Naive thymus-derived CD8-positive, alpha-beta T cell (primary cell): Measurements from ENCODE around the gene MED12. TPM values are rescaled to one million over a fixed set of nuclear protein-coding genes. Genes with fewer than 3 reads are reported as not detected.

Source experiments
- ATAC-seq, 2 donors: fragments of 150-1000 bp; cut with Tn5 transposase in 1 of 2; sonication (Bioruptor Pico), chemical (Tn5 transposase) in 1 of 2; 1 replicate in 1 of 2; 2 replicates in 1 of 2; pipeline ENCODE4 v1.10.0; 2021; ENCODE audit warnings: mild to moderate bottlenecking in 2 of 2, moderate library complexity in 2 of 2
- POLR2A ChIA-PET: fragments of 350-600 bp; sonication (Branson Sonifier 250); formaldehyde crosslinking; loops from one replicate; lab custom pipeline; 2021; ENCODE audit warnings: antibody characterized with exemption; lab: Charles Lee
- DNase-seq, 10 donors: peaks; one replicate each; pipeline versions ENCODE4 v3.0.0 to v3.0.0-alpha.2; 2020 to 2022
- H3K27ac Mint-ChIP-seq, 10 donors: one replicate each; pipeline ENCODE4 v1.8.0; 2020 to 2022; ENCODE audit warnings: mild to moderate bottlenecking in 10 of 10, mixed read lengths in 10 of 10, moderate library complexity in 4 of 10, inconsistent platforms in 1 of 10
- H3K27me3 Mint-ChIP-seq, 5 donors: one replicate each; pipeline ENCODE4 v1.8.0; 2021 to 2022; ENCODE audit warnings: mixed read lengths in 5 of 5
- H3K36me3 Mint-ChIP-seq, 3 donors: one replicate each; pipeline ENCODE4 v1.8.0; 2020 to 2022; ENCODE audit warnings: mixed read lengths in 3 of 3, mild to moderate bottlenecking in 2 of 3, inconsistent platforms in 1 of 3
- H3K4me1 Mint-ChIP-seq, 4 donors: one replicate each; pipeline ENCODE4 v1.8.0; 2021 to 2022; ENCODE audit warnings: mixed read lengths in 4 of 4
- H3K4me3 Mint-ChIP-seq, 10 donors: one replicate each; pipeline ENCODE4 v1.8.0; 2020 to 2022; ENCODE audit warnings: mild to moderate bottlenecking in 10 of 10, mixed read lengths in 10 of 10, moderate library complexity in 6 of 10, inconsistent platforms in 1 of 10
- H3K9me3 Mint-ChIP-seq, 9 donors: one replicate each; pipeline ENCODE4 v1.8.0; 2020 to 2022; ENCODE audit warnings: mixed read lengths in 9 of 9, mild to moderate bottlenecking in 3 of 9, inconsistent platforms in 1 of 9, moderate library complexity in 1 of 9
- polyA plus RNA-seq, 3 donors: library from polyadenylated mRNA; unstranded; fragments of 300-500 nt; fragmentation: Illumina TruSeq; gene quantifications; one replicate each; pipeline ENCODE4 v1.2.3, GENCODE V29; 2021
- total RNA-seq, 8 experiments: library from RNA in 2 of 8; stranded (reverse) in 2 of 8; gene quantifications; one replicate each; pipeline ENCODE4 v1.2.3 and lab custom pipeline; 2021 to 2026

The MED12 gene
- total and polyA plus RNA-seq, 5 experiments from 2014 or later, result 6.6 to 80.0 (median 17.0) TPM

DNA sequence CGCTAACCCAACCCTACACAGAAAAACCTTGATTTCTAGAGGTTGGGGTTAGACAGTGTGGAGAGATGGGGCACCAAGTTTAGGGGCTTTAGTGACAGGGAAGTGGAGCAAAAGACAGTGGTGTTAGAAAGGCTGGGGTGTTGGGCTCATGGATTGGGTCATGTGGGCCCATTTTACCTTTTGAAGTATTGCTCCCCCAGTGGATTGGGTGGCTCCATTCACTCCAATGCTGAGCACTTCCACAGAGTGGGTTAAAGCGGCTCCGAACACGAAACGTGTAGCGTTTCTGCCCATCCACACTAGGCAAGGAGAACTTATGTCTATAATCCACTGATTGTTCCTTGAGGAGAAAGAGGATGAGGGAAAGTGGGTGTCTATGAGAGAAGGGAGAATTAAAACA, 9.3 kb upstream of the MED12 start:
- ATAC-seq (no peak), DNase-seq (no peak)
- Mint-ChIP-seq H3K4me1 (peaks cover 32 to 77% (median 62%) of the 10 kb centered on the region in 4 donors), H3K9me3 (no peaks in the 10 kb centered on the region), H3K4me3 (peak overlapping the region; percentile 83 to 98 (median 96)), H3K27me3 (peaks cover 0 to 2% (median 0%) of the 10 kb centered on the region in 5 donors), H3K27ac (peak overlapping the region; percentile 94 to 100 (median 98)), H3K36me3 (peaks cover 16 to 54% (median 35%) of the 10 kb centered on the region in 3 donors)
- POLR2A ChIA-PET, result interaction anchor here (10.6 kb wide), 1 partner anchor 9 kb away, joined by 134 read pairs; the partner anchor contains the start of gene MED12

DNA sequence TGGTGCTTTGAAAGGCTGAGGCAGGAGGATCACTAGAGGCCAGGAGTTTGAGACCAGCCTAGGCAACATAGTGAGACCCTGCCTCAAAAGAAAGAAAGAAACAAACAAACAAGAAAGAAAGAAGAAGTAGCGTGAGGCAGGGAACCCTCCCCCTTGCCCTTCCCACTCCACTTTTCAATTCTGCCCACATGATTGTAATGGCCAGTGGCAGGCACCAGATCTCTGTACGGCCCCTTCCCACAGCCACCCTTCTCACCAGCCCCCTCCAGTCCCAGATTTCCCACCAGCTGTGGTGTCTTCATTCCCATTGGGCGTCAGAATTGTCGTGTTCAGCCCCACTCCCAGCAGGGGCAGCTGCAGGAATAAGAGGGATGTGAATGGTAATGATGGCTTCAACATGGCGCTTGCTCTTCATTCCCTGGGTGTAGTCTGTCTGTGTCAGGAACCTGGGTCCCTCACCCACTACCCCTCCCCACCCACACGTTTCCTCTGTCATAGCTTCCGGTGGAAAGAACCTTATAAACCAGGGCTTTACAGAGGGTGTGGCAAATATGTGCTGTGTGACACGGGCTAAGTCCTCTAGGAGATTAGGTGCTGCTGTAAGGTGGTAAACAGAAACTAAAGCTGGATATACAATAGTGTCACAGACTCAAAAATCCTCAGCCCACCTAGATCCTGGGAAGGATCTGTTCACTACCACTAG, 7.1 kb upstream of the MED12 start, which contains the start of gene IL2RG:
IL2RG (minus strand) TSS at position 437 of the 703 bp plus-strand sequence; CDS start at position 399, 38 bp downstream.
- Mint-ChIP-seq H3K27ac (peak within 1 kb of the TSS; percentile 94 to 100 (median 98)), H3K36me3 (peaks cover 16 to 45% (median 34%) of the 10 kb centered on the region in 3 donors), H3K9me3 (no peaks in the 10 kb centered on the region), H3K4me3 (peak within 1 kb of the TSS; percentile 83 to 98 (median 96)), H3K4me1 (peaks cover 25 to 59% (median 45%) of the 10 kb centered on the region in 4 donors), H3K27me3 (peaks cover 0 to 2% (median 0%) of the 10 kb centered on the region in 5 donors)
- DNase-seq (peak; percentile 46 to 92 (median 80)), ATAC-seq (peak; percentile 84 to 90)
- POLR2A ChIA-PET, result interaction anchor here (0.5 to 3.1 kb wide), 15 partner anchors 9 to 423 kb away, joined by 3 to 82 read pairs (median 5); partner anchors contain the start of genes FOXO4, OGT, SNX12 and TAF1

- Mint-ChIP-seq H3K4me3 (peak overlapping the region; percentile 83 to 98 (median 96)), H3K4me1 (peaks cover 22 to 53% (median 40%) of the 10 kb centered on the region in 4 donors), H3K9me3 (no peaks in the 10 kb centered on the region), H3K27ac (peak overlapping the region; percentile 94 to 100 (median 98)), H3K36me3 (peaks cover 16 to 39% (median 30%) of the 10 kb centered on the region in 3 donors), H3K27me3 (peaks cover 0 to 2% (median 0%) of the 10 kb centered on the region in 5 donors)
- DNase-seq, result peak in 2 of 10 donors; percentile 16 to 36
- POLR2A ChIA-PET, result interaction anchor here (0.7 to 3.1 kb wide), 13 partner anchors 8 to 422 kb away, joined by 3 to 82 read pairs (median 6); partner anchors contain the start of genes FOXO4, OGT, SNX12 and TAF1
- peak; percentile 57 to 65 for ATAC-seq
Observed at GRCh38 chrX:71111921-71112431, 6.4 kb upstream of the MED12 start.

- peaks cover 5 to 38% (median 33%) of the 10 kb centered on the region in 4 donors for H3K4me1 Mint-ChIP-seq
- peak overlapping the region; percentile 48 to 88 (median 75) for H3K27ac Mint-ChIP-seq
- peaks cover 0 to 19% (median 2%) of the 10 kb centered on the region in 3 donors for H3K36me3 Mint-ChIP-seq
- no peak for ATAC-seq
- POLR2A ChIA-PET, result interaction anchor here (1.5 to 5.0 kb wide), 4 partner anchors 11 to 249 kb away, joined by 11 to 134 read pairs (median 24); partner anchors contain the start of genes CXorf65, FOXO4 and TAF1
- peak overlapping the region in 1 of 10 donors; percentile 8 for H3K4me3 Mint-ChIP-seq
- no peak for DNase-seq
- no peaks in the 10 kb centered on the region for H3K9me3 Mint-ChIP-seq
- no peaks in the 10 kb centered on the region for H3K27me3 Mint-ChIP-seq
Observed at GRCh38 chrX:71117358-71117757, 1.0 kb upstream of the MED12 start.

DNA sequence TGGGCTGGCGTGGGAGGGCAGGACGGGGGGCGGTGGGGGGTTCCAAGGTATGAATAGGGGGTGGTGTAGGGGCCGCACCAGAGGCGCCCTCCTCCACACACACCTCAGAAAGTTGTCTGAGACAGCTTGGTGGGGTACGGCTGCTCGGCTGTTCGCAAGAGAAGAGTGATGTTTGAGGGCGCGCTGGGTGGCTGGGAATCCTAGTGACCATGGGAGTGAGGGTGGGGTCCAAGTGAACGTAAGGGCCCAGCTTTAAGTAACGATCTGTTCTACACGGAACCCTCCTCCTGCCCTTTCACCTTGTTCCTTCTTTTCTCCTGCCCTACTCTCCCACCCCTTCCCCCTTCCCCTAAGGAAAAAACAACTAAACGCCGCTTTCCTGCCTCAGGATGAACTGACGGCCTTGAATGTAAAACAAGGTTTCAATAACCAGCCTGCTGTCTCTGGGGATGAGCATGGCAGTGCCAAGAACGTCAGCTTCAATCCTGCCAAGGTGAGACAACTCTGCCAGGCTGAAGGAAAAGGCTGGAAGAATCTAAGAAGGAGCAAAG, 664 bp downstream of the MED12 start:
- peak; percentile 20 to 36 for ATAC-seq
- Mint-ChIP-seq H3K4me1 (peaks cover 9 to 32% (median 25%) of the 10 kb centered on the region in 4 donors), H3K27ac (peak overlapping the region; percentile 70 to 97 (median 92)), H3K4me3 (peak overlapping the region; percentile 82 to 94 (median 87)), H3K27me3 (no peaks in the 10 kb centered on the region), H3K36me3 (peaks cover 0 to 35% (median 2%) of the 10 kb centered on the region in 3 donors), H3K9me3 (no peaks in the 10 kb centered on the region)
- DNase-seq, result peak in 1 of 10 donors; percentile 11
- POLR2A ChIA-PET, result interaction anchor here (0.6 to 5.0 kb wide), 9 partner anchors 8 to 247 kb away, joined by 4 to 134 read pairs (median 10); partner anchors contain the start of genes CXorf65, FOXO4, IL2RG and TAF1

GRCh38 chrX:71128166-71128833, 9.9 kb downstream of the MED12 start:
- peaks cover 18 to 26% (median 20%) of the 10 kb centered on the region in 4 donors for H3K4me1 Mint-ChIP-seq
- no peaks in the 10 kb centered on the region for H3K27me3 Mint-ChIP-seq
- peaks cover 0 to 1% (median 0%) of the 10 kb centered on the region in 9 donors for H3K9me3 Mint-ChIP-seq
- no peak for DNase-seq
- POLR2A ChIA-PET, result interaction anchor here (1.3 to 6.4 kb wide), 5 partner anchors 10 to 30 kb away, joined by 3 to 58 read pairs (median 8); partner anchors contain the start of genes IL2RG and MED12
- ATAC-seq, result no peak
- no peak overlapping the region for H3K4me3 Mint-ChIP-seq
- H3K27ac Mint-ChIP-seq, result peak overlapping the region in 8 of 10 donors; percentile 5 to 88 (median 80)
- H3K36me3 Mint-ChIP-seq, result peaks cover 0 to 82% (median 0%) of the 10 kb centered on the region in 3 donors

DNA sequence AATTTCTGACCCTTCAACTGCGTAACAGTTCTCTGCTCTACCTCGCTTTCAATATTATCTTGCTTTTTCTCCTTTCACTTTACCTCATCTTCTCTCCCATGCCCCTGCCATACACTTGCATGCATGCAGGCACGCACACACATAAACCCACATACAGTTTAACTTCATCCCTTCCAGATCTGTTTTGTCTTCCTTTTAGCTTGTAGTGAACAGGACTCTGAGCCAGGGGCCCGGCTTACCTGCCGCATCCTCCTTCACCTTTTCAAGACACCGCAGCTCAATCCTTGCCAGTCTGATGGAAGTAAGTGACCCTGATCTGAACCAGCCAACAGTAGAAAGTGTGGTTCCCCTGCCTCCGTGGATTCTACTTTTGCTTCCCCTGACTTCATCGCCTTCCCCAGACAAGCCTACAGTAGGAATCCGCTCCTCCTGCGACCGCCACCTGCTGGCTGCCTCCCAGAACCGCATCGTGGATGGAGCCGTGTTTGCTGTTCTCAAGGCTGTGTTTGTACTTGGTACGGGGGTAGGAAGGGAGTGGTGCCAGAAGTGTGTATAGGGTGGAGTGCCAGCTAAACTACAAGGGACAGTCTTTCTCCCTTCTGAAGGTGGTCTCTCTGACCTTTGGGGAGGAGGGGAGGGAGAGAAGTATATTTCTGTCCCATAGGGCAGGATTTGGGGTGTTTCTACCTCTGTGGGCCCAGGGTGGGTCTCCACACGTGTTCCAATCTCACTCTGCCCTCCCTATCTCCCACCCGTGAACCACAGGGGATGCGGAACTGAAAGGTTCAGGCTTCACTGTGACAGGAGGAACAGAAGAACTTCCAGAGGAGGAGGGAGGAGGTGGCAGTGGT, 10.7 kb downstream of the MED12 start:
- ATAC-seq, result peak; percentile 94 to 95
- Mint-ChIP-seq H3K27ac (peak overlapping the region; percentile 70 to 93 (median 84)), H3K27me3 (no peaks in the 10 kb centered on the region), H3K36me3 (peaks cover 0 to 80% (median 0%) of the 10 kb centered on the region in 3 donors), H3K4me1 (peaks cover 16 to 26% (median 20%) of the 10 kb centered on the region in 4 donors), H3K9me3 (peaks cover 0 to 1% (median 0%) of the 10 kb centered on the region in 9 donors), H3K4me3 (peak overlapping the region in 7 of 10 donors; percentile 3 to 60 (median 38))
- DNase-seq, result peak; percentile 61 to 86 (median 74)
- POLR2A ChIA-PET, result interaction anchor here (1.3 to 6.4 kb wide), 5 partner anchors 11 to 31 kb away, joined by 3 to 58 read pairs (median 8); partner anchors contain the start of genes IL2RG and MED12

GRCh38 chrX:71131510-71131909, 13.1 kb downstream of the MED12 start:
- no peaks in the 10 kb centered on the region for H3K27me3 Mint-ChIP-seq
- H3K27ac Mint-ChIP-seq, result peak overlapping the region in 3 of 10 donors; percentile 40 to 49 (median 42)
- ATAC-seq (no peak), DNase-seq (no peak)
- H3K9me3 Mint-ChIP-seq, result peaks cover 0 to 1% (median 0%) of the 10 kb centered on the region in 9 donors
- H3K4me1 Mint-ChIP-seq, result peaks cover 15 to 19% (median 19%) of the 10 kb centered on the region in 4 donors
- peaks cover 0 to 82% (median 0%) of the 10 kb centered on the region in 3 donors for H3K36me3 Mint-ChIP-seq
- H3K4me3 Mint-ChIP-seq, result no peak overlapping the region
- POLR2A ChIA-PET, result interaction anchor here (0.7 to 6.4 kb wide), 4 partner anchors 18 to 49 kb away, joined by 3 to 58 read pairs (median 4); no protein-coding TSS in a partner anchor

GRCh38 chrX:71140440-71140839, 22.0 kb downstream of the MED12 start:
- ATAC-seq, result peak in 1 of 2 donors; percentile 25
- Mint-ChIP-seq H3K27me3 (no peaks in the 10 kb centered on the region), H3K4me3 (peak overlapping the region in 7 of 10 donors; percentile 15 to 50 (median 42)), H3K4me1 (peaks cover 11 to 22% (median 17%) of the 10 kb centered on the region in 4 donors), H3K27ac (peak overlapping the region in 8 of 10 donors; percentile 63 to 94 (median 83)), H3K36me3 (peaks cover 0 to 63% (median 2%) of the 10 kb centered on the region in 3 donors), H3K9me3 (no peaks in the 10 kb centered on the region)
- peak in 1 of 10 donors; percentile 8 for DNase-seq
- POLR2A ChIA-PET, result interaction anchor here (0.7 to 1.1 kb wide), 2 partner anchors 38 to 220 kb away, joined by 3 to 4 read pairs; no protein-coding TSS in a partner anchor

- POLR2A ChIA-PET, result interaction anchor here (0.9 kb wide), 1 partner anchor 39 kb away, joined by 3 read pairs; no protein-coding TSS in a partner anchor
- H3K4me3 Mint-ChIP-seq, result no peak overlapping the region
- DNase-seq (no peak), ATAC-seq (no peak)
- H3K27me3 Mint-ChIP-seq, result no peaks in the 10 kb centered on the region
- peaks cover 13 to 32% (median 22%) of the 10 kb centered on the region in 4 donors for H3K4me1 Mint-ChIP-seq
- H3K27ac Mint-ChIP-seq, result peak overlapping the region in 4 of 10 donors; percentile 41 to 86 (median 46)
- H3K9me3 Mint-ChIP-seq, result no peaks in the 10 kb centered on the region
- peaks cover 0 to 36% (median 2%) of the 10 kb centered on the region in 3 donors for H3K36me3 Mint-ChIP-seq
Observed at GRCh38 chrX:71143508-71143907, 25.1 kb downstream of the MED12 start.
